Subcutaneous abdominal adipose tissue (tissue), 5 donors: ENCODE results near the gene PCED1B.

Experiments
- H3K27ac ChIP-seq: one replicate; pipeline ENCODE4 v1.7.0; 2013; ENCODE audit warnings: low read depth, mild to moderate bottlenecking, inconsistent platforms, low read length, moderate library complexity
- H3K27me3 ChIP-seq, 5 donors: one replicate each; pipeline ENCODE4 v1.7.0; 2013; ENCODE audit warnings: low read length in 5 of 5, inconsistent platforms in 1 of 5; ENCODE audit not compliant: control insufficient read depth in 5 of 5, insufficient read depth in 4 of 5
- H3K36me3 ChIP-seq, 5 donors: one replicate each; pipeline ENCODE4 v1.7.0; 2013; ENCODE audit warnings: low read length in 5 of 5; ENCODE audit not compliant: control insufficient read depth in 5 of 5, insufficient read depth in 5 of 5
- H3K4me1 ChIP-seq, 5 donors: one replicate each; pipeline ENCODE4 v1.7.0; 2013; ENCODE audit warnings: low read length in 5 of 5, mild to moderate bottlenecking in 3 of 5, moderate library complexity in 1 of 5; ENCODE audit not compliant: control insufficient read depth in 5 of 5, insufficient read depth in 5 of 5
- H3K4me3 ChIP-seq, 5 donors: one replicate each; pipeline ENCODE4 v1.7.0; 2013; ENCODE audit warnings: low read length in 5 of 5, low read depth in 1 of 5
- H3K9ac ChIP-seq, 5 donors: one replicate each; pipeline ENCODE4 v1.7.0; 2013; ENCODE audit warnings: low read length in 5 of 5, mild to moderate bottlenecking in 4 of 5, moderate library complexity in 3 of 5
- H3K9me3 ChIP-seq, 5 donors: one replicate each; pipeline ENCODE4 v1.7.0; 2013; ENCODE audit warnings: low read length in 5 of 5; ENCODE audit not compliant: control insufficient read depth in 5 of 5
- donor health status: healthy.
- donor health status: healthy.
- donor health status: healthy.
- donor health status: healthy.
- donor health status: healthy.

PCED1B gene

GRCh38 chr12:47222520-47223030 lies 143.2 kb downstream of the PCED1B start:
- Histone ChIP-seq H3K36me3 (peaks cover 0 to 6% (median 0%) of the 10 kb centered on the region in 5 donors), H3K4me1 (peaks cover 0 to 18% (median 11%) of the 10 kb centered on the region in 5 donors), H3K27ac (no peak overlapping the region), H3K4me3 (no peak overlapping the region), H3K9ac (peak overlapping the region in 1 of 5 donors; percentile 5), H3K9me3 (no peaks in the 10 kb centered on the region), H3K27me3 (no peaks in the 10 kb centered on the region)

DNA sequence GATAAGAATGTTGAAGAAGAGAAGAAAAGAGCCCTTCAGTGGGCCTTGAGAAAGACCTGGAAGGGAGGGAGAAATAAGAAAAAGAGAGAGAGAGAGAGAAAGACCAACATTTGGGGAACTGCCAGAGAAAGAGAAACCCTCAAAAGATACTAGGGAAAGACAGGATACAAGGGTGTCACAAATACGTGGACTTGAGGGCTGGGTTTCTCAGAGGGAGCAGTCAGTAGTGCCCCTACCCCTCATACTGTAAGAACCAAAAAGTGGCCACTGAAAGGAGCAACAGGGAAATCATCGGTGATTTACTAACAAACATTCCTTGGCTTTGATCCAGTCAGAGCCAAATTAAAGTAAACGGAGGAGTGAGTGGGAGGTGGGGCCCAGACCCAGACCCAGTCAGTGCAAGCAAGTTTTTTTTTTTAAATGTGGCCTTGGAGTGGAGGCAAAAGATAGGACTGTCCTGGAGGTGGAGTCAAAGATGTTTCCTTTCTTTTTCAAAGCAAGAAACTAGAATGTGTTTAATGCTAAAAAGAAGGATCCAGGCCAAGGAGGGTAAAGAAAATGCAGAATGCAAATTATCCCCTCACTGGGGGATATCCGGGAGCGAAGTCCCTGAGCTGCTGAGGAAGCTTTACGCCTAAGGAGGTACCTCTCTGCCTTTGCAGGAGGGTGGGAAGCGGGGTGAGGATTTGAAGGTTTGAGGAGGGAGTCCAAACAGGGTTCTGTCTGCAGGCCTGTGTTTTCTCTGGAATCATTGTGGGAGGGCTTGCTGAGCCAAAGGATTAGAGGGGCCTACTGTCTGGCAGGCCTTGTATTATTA lies 143.8 kb downstream of the PCED1B start:
- H3K27me3 ChIP-seq, result no peaks in the 10 kb centered on the region
- H3K27ac ChIP-seq, result peak overlapping the region; percentile 7
- H3K9ac ChIP-seq, result peak overlapping the region in 4 of 5 donors; percentile 5 to 61 (median 52)
- no peaks in the 10 kb centered on the region for H3K9me3 ChIP-seq
- H3K36me3 ChIP-seq, result peaks cover 0 to 2% (median 0%) of the 10 kb centered on the region in 5 donors
- H3K4me1 ChIP-seq, result peaks cover 0 to 15% (median 11%) of the 10 kb centered on the region in 5 donors
- H3K4me3 ChIP-seq, result peak overlapping the region in 3 of 5 donors; percentile 14 to 46 (median 40)

DNA sequence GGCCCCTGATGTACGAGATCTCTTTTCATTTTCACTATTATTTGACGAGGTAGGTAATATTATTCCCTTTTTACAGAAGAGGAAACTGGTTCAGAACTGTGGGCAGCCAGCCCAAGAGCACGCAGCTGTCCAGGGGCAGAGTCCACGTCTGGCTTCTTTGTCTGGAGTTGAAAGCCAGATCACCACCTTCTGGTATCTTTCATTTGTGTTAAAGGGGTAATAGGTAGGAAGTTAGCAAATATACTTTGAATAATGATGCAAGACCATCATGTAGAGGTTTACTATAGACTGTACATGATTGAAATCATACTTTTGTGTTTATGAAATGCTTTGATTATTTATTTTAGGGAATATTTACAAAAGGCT lies 144.4 kb downstream of the PCED1B start:
- H3K36me3 ChIP-seq, result no peaks in the 10 kb centered on the region
- H3K4me3 ChIP-seq, result peak overlapping the region in 3 of 5 donors; percentile 14 to 46 (median 40)
- H3K9ac ChIP-seq, result peak overlapping the region in 4 of 5 donors; percentile 45 to 61 (median 58)
- H3K9me3 ChIP-seq, result no peaks in the 10 kb centered on the region
- peak overlapping the region; percentile 7 for H3K27ac ChIP-seq
- H3K27me3 ChIP-seq, result no peaks in the 10 kb centered on the region
- peaks cover 0 to 15% (median 11%) of the 10 kb centered on the region in 5 donors for H3K4me1 ChIP-seq

DNA sequence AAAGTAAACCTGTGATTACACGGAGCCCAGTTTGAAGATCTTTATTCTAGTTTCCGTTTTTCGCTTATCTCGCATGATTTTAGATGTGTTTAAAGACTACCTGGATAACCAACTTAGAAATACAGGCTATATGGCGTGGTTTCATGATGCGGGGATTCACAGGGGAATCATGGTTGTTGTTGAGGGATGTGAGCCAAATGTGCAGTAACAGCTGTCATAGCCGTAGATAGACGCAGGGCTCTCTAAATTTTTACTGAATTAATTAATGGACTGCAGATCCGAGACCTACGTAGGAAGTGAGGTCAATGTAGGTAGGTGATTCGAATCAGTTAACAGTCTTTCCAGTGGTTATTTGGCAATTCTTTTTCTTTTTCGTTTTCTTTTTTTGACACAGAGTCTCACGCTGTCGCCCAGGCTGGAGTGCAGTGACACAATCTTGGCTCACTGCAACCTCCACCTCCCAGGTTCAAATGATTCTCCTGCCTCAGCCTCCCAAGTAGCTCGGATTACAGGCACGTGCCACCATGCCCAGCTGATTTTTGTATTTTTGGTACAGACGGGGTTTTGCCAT lies 145.2 kb downstream of the PCED1B start:
- no peak overlapping the region for H3K9ac ChIP-seq
- H3K4me1 ChIP-seq, result peaks cover 0 to 15% (median 11%) of the 10 kb centered on the region in 5 donors
- H3K4me3 ChIP-seq, result no peak overlapping the region
- H3K27me3 ChIP-seq, result no peaks in the 10 kb centered on the region
- H3K9me3 ChIP-seq, result no peaks in the 10 kb centered on the region
- no peaks in the 10 kb centered on the region for H3K36me3 ChIP-seq
- no peak overlapping the region for H3K27ac ChIP-seq

GRCh38 chr12:47225356-47225755 lies 145.9 kb downstream of the PCED1B start:
- Histone ChIP-seq H3K9ac (no peak overlapping the region), H3K9me3 (no peaks in the 10 kb centered on the region), H3K27me3 (no peaks in the 10 kb centered on the region), H3K4me3 (no peak overlapping the region), H3K27ac (no peak overlapping the region), H3K36me3 (peaks cover 0 to 3% (median 0%) of the 10 kb centered on the region in 5 donors), H3K4me1 (peaks cover 0 to 15% (median 11%) of the 10 kb centered on the region in 5 donors)

- no peak overlapping the region for H3K27ac ChIP-seq
- H3K36me3 ChIP-seq, result peaks cover 0 to 3% (median 0%) of the 10 kb centered on the region in 5 donors
- H3K27me3 ChIP-seq, result no peaks in the 10 kb centered on the region
- no peak overlapping the region for H3K9ac ChIP-seq
- no peak overlapping the region for H3K4me3 ChIP-seq
- H3K9me3 ChIP-seq, result no peaks in the 10 kb centered on the region
- peaks cover 0 to 15% (median 11%) of the 10 kb centered on the region in 5 donors for H3K4me1 ChIP-seq
These were observed 146.8 kb downstream of the PCED1B start for GRCh38 chr12:47226199-47226598.

DNA sequence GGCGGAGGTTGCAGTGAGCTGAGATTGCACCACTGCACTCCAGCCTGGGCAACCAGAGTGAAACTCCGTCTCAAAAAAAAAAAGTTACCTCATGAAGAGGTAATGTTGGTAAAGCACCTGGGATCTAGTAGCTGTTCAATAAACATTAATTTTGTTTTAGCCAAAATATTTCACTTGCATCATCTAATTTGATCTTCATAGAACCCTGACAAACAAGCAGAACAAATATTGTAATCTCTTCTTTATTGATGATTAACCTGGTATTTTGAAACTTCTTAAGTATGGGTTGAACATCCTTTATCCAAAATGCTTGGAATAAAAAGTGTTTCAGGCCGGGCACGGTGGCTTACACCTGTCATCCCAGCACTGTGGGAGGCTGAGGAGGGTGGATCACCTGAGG lies 149.4 kb downstream of the PCED1B start:
- Histone ChIP-seq H3K27ac (no peak overlapping the region), H3K36me3 (peaks cover 0 to 3% (median 0%) of the 10 kb centered on the region in 5 donors), H3K9me3 (no peaks in the 10 kb centered on the region), H3K27me3 (no peaks in the 10 kb centered on the region), H3K9ac (no peak overlapping the region), H3K4me1 (peaks cover 0 to 6% (median 2%) of the 10 kb centered on the region in 5 donors), H3K4me3 (no peak overlapping the region)

DNA sequence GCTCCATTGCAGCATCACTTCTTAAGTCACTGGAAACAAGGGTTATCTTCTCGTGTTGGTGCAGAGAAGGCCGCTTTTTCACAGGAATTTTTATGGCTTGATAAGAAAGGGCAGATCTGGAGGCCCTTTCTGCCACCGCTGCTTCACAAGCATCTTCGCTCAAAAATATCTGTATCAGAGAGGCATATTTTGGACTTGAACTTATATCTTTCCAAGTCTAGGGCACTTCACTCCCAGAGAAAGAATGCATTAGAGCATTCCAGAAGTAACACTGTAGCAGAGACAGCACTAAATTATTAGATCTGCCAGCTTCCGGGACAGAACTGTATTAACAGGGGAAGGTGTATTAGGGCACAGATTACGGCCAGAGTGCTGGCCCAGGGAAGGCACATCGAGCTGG lies 152.0 kb downstream of the PCED1B start:
- no peaks in the 10 kb centered on the region for H3K27me3 ChIP-seq
- no peaks in the 10 kb centered on the region for H3K9me3 ChIP-seq
- H3K4me3 ChIP-seq, result no peak overlapping the region
- no peak overlapping the region for H3K9ac ChIP-seq
- H3K27ac ChIP-seq, result no peak overlapping the region
- peaks cover 0 to 8% (median 5%) of the 10 kb centered on the region in 5 donors for H3K4me1 ChIP-seq
- H3K36me3 ChIP-seq, result peaks cover 0 to 15% (median 6%) of the 10 kb centered on the region in 5 donors

DNA sequence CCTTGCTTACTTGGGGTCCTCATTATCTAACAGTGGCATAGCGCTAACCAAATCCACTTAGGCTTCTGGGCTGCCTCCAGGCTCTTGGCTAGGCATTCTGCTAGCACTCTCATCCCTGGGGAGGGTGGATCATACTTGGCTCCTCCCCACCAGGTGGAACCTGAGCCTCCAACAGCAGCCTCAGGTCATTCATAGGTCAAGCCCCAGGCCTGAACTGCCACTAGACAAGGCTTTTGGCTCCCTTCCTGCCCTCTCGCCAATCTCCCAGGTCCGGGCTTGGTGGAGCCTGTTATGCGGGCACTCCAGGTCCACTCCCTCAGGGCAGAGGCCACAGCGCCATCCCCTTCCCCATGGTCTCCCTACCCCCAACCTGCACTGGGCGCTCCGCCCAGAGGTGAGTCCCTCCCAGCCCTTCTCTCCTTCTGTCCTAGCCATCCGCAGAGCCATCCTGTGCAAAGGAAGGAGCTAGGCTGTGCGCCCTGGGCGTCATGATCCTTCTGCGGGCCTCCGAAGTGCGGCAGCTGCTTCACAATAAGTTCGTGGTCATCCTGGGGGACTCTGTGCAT lies 155.2 kb downstream of the PCED1B start:
- Histone ChIP-seq H3K27ac (no peak overlapping the region), H3K36me3 (peaks cover 0 to 15% (median 6%) of the 10 kb centered on the region in 5 donors), H3K9me3 (no peaks in the 10 kb centered on the region), H3K4me3 (no peak overlapping the region), H3K27me3 (no peaks in the 10 kb centered on the region), H3K9ac (no peak overlapping the region), H3K4me1 (peaks cover 0 to 12% (median 6%) of the 10 kb centered on the region in 5 donors)
